ENCODE data around the gene P4HA2.

DNA sequence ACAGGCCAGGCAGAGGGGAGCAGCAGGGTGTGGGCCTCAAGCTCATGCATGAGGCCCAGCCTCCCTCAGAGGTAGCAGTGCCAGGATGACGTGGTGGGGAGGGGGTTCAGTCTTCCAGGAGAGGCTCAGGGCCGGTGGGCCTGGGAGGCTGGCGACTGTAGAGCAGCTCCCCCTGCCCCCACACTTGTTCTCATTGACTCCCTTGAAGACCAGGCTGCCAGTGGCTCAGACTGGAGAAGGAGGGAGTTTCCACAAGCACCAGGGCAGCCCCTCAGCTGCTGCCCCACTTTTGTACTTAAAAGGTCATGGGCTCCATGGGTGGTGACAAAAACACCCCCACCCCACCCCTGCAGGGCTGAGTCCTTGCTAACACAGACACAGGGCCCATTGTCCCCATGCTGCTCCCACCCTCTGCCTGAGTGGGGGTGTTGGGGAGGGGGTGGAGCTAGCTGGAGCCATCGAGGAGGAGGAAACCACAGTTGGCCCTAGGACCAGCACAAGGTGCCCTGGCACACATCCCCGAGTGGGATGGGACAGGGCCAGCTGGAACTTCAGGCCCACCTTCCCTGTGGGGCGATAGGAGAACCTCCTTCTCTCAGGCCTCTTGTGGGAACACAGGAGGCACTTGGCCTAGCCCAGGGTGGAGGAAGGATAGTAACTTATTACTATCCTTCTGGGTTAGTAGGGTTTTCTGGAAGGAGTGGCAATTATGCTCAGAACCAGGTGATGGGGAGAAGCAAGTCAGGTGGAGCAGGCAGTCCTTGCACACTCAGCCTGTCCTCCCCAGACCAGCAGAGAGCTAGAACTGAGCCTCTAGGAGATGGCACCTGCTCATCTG lies 40.5 kb upstream of the P4HA2 start:
- TF ChIP-seq, protein P1, sequence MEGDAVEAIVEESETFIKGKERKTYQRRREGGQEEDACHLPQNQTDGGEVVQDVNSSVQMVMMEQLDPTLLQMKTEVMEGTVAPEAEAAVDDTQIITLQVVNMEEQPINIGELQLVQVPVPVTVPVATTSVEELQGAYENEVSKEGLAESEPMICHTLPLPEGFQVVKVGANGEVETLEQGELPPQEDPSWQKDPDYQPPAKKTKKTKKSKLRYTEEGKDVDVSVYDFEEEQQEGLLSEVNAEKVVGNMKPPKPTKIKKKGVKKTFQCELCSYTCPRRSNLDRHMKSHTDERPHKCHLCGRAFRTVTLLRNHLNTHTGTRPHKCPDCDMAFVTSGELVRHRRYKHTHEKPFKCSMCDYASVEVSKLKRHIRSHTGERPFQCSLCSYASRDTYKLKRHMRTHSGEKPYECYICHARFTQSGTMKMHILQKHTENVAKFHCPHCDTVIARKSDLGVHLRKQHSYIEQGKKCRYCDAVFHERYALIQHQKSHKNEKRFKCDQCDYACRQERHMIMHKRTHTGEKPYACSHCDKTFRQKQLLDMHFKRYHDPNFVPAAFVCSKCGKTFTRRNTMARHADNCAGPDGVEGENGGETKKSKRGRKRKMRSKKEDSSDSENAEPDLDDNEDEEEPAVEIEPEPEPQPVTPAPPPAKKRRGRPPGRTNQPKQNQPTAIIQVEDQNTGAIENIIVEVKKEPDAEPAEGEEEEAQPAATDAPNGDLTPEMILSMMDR (IDR thresholded peaks at IDR 0.05) = no peak
- no peak for TF ChIP-seq POLR2A (IDR thresholded peaks at IDR 0.05)

Measured in testis (tissue), 2 donors.